ENCODE data around the gene SULT4A1. TPM values are rescaled to one million over a fixed set of nuclear protein-coding genes. Genes with fewer than 3 reads are reported as not detected.

Gene SULT4A1
- total and polyA plus RNA-seq, 2 of the 8 experiments (the other 6 are each of a cell fraction or from before 2014, with no cell fraction given) = 9.1 to 11.8 TPM

GRCh38 chr22:43828725-43828997 is 33.7 kb downstream of the SULT4A1 start:
- no peak overlapping the region for H2BK15ac ChIP-seq (ENCODE audit: low read length)
- H2BK12ac ChIP-seq (ENCODE audit: low read depth, low read length) = no peak overlapping the region
- 75% methylated on average over 6 of the region's 6 CpGs; no CpG with 5 or more reads in 1 of the 2 experiments for WGBS, 2 experiments (ENCODE audit: extremely low coverage in 1 of 2, insufficient coverage in 1 of 2, insufficient read length in 1 of 2, insufficient replicate concordance in 2 of 2, low coverage in 1 of 2, low lambda C conversion rate in 2 of 2, missing lambda C conversion rate in 1 of 2)
- no peak overlapping the region for H2BK20ac ChIP-seq (ENCODE audit: low read length)
- H2BK120ac ChIP-seq (replicated peaks; ENCODE audit: low read depth, low read length) = no peak overlapping the region
- no peaks in the 10 kb centered on the region for H3K23me2 ChIP-seq (ENCODE audit: low read depth, low read length)
- no peak overlapping the region for H4K91ac ChIP-seq (replicated peaks; ENCODE audit: insufficient read length, low read length)
- H3K9ac ChIP-seq (replicated peaks in 1 of 4; ENCODE audit: extremely low read depth in 1 of 4, low read depth in 3 of 4, low read length in 3 of 4) = no peak overlapping the region
- H3K27ac ChIP-seq (ENCODE audit: low read depth, low read length) = no peak overlapping the region
- H3K56ac ChIP-seq (replicated peaks; ENCODE audit: insufficient read length, low read depth, low read length) = no peak overlapping the region
- H2AK5ac ChIP-seq (ENCODE audit: low read depth, low read length) = no peak overlapping the region
- H3K23ac ChIP-seq (ENCODE audit: insufficient read length) = no peak overlapping the region
- H3K4me2 ChIP-seq (ENCODE audit: insufficient read depth in 1 of 2, low read depth in 2 of 2, low read length in 2 of 2) = no peak overlapping the region
- no peaks in the 10 kb centered on the region for H3K9me3 ChIP-seq (ENCODE audit: insufficient read depth in 2 of 2, low read depth in 1 of 2, low read length in 1 of 2)
- ChIA-PET POLR2A (ENCODE audit: partially characterized antibody) (interaction anchor here (0.9 to 1.5 kb wide), 2 partner anchors 31 to 32 kb away, joined by 3 read pairs; no protein-coding TSS in a partner anchor), CTCF (ENCODE audit: partially characterized antibody) (interaction anchor here (0.6 to 3.4 kb wide), 8 partner anchors 10 to 1190 kb away, joined by 3 to 28 read pairs (median 4); no protein-coding TSS in a partner anchor)
- H4K8ac ChIP-seq (ENCODE audit: extremely low read depth, insufficient read depth, low read length) = no peak overlapping the region
- H3K18ac ChIP-seq (ENCODE audit: extremely low read depth, low read length) = no peak overlapping the region
- peaks cover 5% of the 10 kb centered on the region; the same call in 1 of the 2 replicates for H3K79me1 ChIP-seq (ENCODE audit: low read depth, low read length)
- H4K5ac ChIP-seq (ENCODE audit: insufficient read length, low read depth, low read length) = no peak overlapping the region
- no peak for TF ChIP-seq KDM4A (IDR thresholded peaks at IDR 0.05; ENCODE audit: low read depth, low read length, severe bottlenecking)
- no peak for TF ChIP-seq SIN3A (conservative IDR thresholded peaks at IDR 0.05 in 1 of 2, IDR thresholded peaks at IDR 0.05 in 1 of 2; ENCODE audit: low read depth in 1 of 2, low read length in 2 of 2)
- no peak for TF ChIP-seq CHD2 (IDR thresholded peaks at IDR 0.05; ENCODE audit: low read length)
- no peak for TF ChIP-seq SUZ12 (IDR thresholded peaks at IDR 0.05; ENCODE audit: low read length)
- no peak for TF ChIP-seq MAFK (IDR thresholded peaks at IDR 0.05; ENCODE audit: low read depth, low read length)
- no peak for TF ChIP-seq CEBPB (IDR thresholded peaks at IDR 0.05; ENCODE audit: low read depth, low read length)
- TF ChIP-seq BRCA1 (IDR thresholded peaks at IDR 0.05; ENCODE audit: low read depth, low read length) = no peak
- no peak for TF ChIP-seq JUN (IDR thresholded peaks at IDR 0.05; ENCODE audit: low read depth, low read length)
- no peak for TF ChIP-seq POLR2A (IDR thresholded peaks at IDR 0.05; ENCODE audit: control extremely low read depth in 1 of 2, low read depth in 2 of 2, low read length in 2 of 2)
- TF ChIP-seq TEAD4 (IDR thresholded peaks at IDR 0.05; ENCODE audit: low read depth, low read length) = no peak
- TF ChIP-seq YY1 (IDR thresholded peaks at IDR 0.05; ENCODE audit: low read depth, low read length) = no peak
- no peak for TF ChIP-seq TCF12 (IDR thresholded peaks at IDR 0.05; ENCODE audit: low read depth, low read length)
- no peak for TF ChIP-seq NRF1 (IDR thresholded peaks at IDR 0.05; ENCODE audit: low read depth, low read length)
- TF ChIP-seq CREB1 (IDR thresholded peaks at IDR 0.05) = no peak
- no peak overlapping the region for H2AFZ ChIP-seq (ENCODE audit: low read length)
- no peak overlapping the region for H2BK5ac ChIP-seq (ENCODE audit: low read depth, low read length)
- peaks cover 0 to 7% (median 3%) of the 10 kb centered on the region in 4 experiments; a peak in 3 of 8 replicates for H3K36me3 ChIP-seq (ENCODE audit: control insufficient read depth in 2 of 4, insufficient read depth in 4 of 4, low read length in 3 of 4)
- H3K14ac ChIP-seq (ENCODE audit: insufficient read length) = no peak overlapping the region
- DNase-seq (ENCODE audit: low read depth in 1 of 2, low spot score in 2 of 2) (no peak), FAIRE-seq (no peak)
- H4K20me1 ChIP-seq (replicated peaks in 1 of 2; ENCODE audit: control insufficient read depth in 1 of 2, insufficient read depth in 2 of 2, low read length in 2 of 2) = peaks cover 6 to 8% of the 10 kb centered on the region in 2 experiments
- H3K4me1 ChIP-seq (replicated peaks in 1 of 4; ENCODE audit: control insufficient read depth in 3 of 4, insufficient read depth in 4 of 4, low read length in 3 of 4) = peaks cover under 1 to 10% (median 3%) of the 10 kb centered on the region in 4 experiments; a peak in 6 of 7 replicates
- no peak overlapping the region for H3K4me3 ChIP-seq (ENCODE audit: extremely low read depth in 1 of 4, insufficient read depth in 2 of 4, low read depth in 3 of 4, low read length in 4 of 4)
- H3K27me3 ChIP-seq (replicated peaks in 1 of 4; ENCODE audit: control insufficient read depth in 3 of 4, extremely low read depth in 1 of 4, insufficient read depth in 3 of 4, low read length in 3 of 4) = no peaks in the 10 kb centered on the region
- no peak overlapping the region for H3K4ac ChIP-seq (replicated peaks; ENCODE audit: insufficient read length, low read depth, low read length)
- H3K79me2 ChIP-seq (ENCODE audit: control insufficient read depth in 1 of 2, insufficient read depth in 2 of 2, low read length in 2 of 2) = no peaks in the 10 kb centered on the region
